Skin of body (tissue), 2 donors: Measurements from ENCODE around the gene KRTAP4-16. TPM values are rescaled to one million over a fixed set of nuclear protein-coding genes. Genes with fewer than 3 reads are reported as not detected.
"Not testable (repeated sequence)": the region's sequence is repeated elsewhere in the genome, so short reads cannot be mapped to it uniquely, and the experiment has no call there.

Experiments
- DNase-seq: peaks from one replicate; lab custom pipeline; 2025; lab: John Stamatoyannopoulos, UW
- total RNA-seq: library from RNA; depleted of rRNA; stranded (reverse); fragments of >200 nt; gene quantifications from one replicate; pipeline ENCODE4 v1.2.3, GENCODE V29; 2014

Gene KRTAP4-16
- total RNA-seq, 1 donor from 2014 or later = not detected

DNA sequence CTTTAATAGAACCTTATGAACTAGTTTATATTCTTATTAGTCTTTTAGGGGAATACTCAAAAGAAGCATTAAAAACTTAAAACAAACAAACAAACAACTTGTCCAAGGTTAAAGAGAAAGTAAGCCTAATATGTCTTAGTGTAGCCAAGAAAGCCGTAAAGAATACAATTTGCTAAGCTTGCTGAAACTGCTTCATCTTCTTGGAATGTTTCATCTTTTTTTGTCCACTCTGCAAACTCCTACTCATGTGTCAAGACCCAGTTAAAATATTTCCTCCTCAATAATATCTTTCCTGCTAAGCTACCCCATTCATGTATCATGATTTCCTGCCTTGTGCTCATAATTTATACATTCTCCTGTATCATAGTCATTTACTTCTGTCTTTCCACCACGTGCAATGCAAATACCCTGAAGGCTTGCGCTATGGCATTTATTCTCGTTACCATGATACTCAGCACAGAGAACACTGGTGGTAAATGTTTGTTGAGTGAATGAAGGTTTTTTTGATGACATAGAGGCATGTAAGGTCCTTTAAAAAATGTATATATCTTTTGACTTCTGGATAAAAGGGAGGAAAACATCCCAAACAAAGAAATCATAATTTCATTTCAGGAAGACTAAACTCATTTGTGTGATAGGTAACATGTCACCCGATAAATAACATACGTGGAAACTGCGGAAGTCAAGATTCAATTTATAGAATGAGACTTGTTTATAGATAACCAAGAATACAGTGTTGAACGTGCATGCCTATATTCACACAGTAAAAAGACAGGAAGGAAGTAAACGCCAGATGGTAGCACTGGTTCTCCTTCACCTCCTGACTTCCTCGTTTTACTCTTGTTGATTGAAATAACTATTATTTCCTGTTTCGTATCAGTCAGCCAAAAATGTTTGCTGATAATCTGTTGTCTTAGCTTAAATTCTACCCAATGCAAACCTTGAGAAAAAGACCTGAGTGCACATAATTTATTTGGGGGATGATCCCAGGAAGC is 18.0 kb upstream of the KRTAP4-16 start:
- not testable (repeated sequence) for DNase-seq

DNA sequence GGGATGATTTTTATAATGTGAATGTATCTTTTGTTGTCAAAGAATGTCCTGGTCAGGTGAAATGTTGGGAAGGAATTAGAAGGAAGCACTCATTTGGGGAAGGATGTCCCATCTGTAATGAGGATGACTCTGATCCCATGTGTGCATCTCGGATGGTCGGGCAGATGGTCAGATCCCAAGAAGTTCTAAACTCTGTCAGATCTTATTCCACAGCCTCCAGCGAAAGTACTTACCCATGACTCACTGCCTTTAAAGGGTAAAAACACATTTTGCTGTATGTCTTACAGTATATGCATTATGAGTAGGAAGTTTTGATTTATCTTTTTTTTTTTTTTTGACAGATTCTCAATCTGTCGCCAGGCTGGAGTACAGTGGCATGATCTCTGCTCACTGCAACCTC is 16.7 kb upstream of the KRTAP4-16 start:
- no peak for DNase-seq

DNA sequence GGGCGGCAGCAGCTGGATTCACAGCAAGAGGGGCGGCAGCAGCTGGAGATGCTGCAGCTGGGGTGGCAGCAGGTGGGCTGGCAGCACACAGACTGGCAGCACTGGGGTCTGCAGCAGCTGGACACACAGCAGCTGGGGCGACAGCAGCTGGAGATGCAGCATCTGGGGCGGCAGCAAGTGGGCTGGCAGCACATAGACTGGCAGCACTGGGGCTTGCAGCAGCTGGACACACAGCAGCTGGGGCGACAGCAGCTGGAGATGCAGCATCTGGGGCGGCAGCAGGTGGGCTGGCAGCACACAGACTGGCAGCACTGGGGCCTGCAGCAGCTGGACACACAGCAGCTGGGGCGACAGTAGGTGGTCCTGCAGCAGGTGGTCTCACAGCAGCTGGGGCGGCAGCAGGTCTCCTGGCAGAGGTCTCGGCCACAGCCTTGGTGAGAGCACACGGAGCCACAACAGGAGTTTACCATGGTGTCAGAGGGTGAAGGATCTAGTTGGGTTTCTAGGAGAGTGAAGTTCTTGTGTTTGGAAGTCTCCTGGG is 15.9 kb upstream of the KRTAP4-16 start, which contains the start of gene KRTAP4-11:
KRTAP4-11 (minus strand) TSS at position 528 of the 541 bp plus-strand sequence; CDS start at position 470, 58 bp downstream.
- DNase-seq = not testable (repeated sequence)

DNA sequence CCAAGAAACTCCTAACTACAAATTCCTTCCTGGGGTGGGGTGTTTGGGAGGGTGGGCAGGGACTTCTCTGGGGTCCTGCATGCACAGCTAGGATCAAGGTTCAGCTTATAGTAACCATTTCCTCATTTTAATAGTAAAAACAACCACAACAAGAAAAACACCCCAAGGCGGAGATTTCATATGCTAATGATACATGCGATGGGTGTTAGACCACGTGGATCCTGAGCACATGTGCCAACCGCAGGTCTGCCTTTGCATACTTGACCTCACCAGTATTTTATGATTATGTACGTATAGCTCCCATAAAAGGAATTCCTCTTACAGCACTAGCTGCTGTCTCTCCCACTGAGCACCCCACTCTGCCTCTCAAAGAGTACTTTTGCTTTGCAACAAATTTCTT is 14.3 kb upstream of the KRTAP4-16 start:
- no peak for DNase-seq

DNA sequence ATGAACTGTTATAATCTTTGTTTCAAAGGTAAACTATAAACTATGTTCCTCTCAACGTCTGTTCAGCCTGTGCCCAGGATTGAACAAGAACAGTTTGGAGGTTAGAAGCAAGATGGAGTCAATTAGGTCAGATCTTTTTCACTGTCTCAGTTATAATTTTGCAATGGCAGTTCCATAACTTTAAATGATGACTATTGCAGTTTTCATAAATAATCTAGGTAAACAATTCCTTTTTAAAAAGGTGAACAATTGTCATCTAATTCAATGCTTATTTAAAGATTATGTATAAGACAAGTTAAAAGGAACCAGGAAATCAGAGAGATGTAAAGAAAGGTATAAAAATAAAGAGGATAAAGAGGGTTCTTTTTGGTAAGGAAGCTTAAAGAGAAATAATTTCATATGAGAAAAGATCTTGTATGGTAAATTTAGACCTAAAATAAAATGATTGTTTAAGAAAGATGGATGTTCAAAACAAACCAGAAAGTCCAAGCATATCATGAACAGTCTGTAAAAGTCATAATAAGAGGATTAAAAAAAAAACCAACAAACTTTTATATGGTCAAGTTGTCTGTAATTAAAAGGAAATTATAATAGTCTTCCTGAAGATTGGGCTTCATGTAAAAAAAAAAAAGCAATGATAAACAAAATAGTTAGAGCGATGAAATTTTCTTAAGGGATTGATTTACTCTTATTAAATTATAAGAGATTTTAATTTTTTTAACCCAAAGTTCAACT is 9.3 kb upstream of the KRTAP4-16 start:
- no peak for DNase-seq

DNA sequence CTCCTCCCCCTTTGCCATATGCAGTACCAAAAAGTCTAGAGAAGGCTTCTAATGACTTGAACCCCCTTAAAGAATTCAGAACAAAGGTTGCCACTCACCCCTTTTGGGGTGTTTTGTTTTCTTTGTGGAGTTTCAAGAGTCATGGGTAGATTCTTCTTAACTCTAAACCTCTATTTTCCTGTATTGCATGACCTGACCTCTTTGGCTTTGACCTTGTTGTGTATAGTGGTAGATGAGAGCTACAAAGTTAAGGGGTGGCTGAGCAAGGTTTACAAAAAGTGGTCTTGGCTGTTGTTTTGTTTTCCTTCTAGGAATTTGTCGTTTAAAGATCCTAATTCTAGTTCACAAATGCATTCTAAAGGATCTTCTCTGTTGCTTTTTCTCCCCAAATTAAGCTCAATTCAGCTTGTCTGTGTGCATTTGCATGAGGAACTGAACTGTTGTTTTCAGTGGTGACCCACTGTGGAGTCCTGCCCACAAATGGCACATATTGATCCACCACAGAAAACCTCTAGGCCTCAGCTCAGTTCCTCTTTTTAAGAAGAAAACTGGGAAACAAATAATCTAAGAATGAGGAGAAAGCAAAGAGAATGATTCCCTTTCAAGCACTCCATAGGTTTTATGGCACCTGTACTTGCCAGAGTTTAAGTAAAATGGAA is 6.8 kb upstream of the KRTAP4-16 start:
- not testable (repeated sequence) for DNase-seq

DNA sequence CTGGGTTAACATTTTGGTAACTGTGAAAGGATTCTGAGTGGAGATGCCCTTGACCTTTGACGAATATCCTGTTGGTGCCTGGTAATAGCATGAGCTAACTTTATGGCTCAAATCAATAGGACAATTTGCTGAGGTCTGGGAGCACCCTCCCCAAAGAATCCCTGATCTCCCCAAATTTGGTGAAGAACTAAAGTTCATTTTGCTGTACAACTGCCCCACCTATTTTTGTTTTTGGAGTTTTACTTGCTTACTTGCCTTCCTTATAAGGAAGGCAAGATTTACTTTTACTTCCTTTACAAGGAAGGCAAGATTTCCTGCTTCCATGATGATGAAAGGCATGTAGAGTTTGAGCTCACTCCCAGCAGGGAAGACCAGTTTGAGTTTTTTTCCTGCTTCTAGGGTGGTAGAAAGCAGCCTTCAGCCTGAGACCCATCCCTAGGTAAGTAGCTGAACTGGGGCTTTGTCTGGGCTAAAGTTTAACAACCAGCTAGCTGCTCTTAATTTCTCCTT is 6.0 kb upstream of the KRTAP4-16 start:
- DNase-seq = no peak

DNA sequence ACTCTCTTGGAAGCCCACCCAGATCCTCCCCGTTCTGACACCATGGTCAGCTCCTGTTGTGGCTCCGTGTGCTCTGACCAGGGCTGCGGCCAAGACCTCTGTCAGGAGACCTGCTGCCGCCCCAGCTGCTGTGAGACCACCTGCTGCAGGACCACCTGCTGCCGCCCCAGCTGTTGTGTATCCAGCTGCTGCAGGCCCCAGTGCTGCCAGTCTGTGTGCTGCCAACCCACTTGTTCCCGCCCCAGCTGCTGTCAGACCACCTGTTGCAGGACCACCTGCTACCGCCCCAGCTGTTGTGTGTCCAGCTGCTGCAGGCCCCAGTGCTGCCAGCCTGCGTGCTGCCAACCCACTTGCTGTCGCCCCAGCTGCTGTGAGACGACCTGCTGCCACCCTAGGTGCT is 3.3 kb upstream of the KRTAP4-16 start, which contains the start of gene KRTAP4-9:
KRTAP4-9 (plus strand) TSS at position 43 of the 400 bp plus-strand sequence; CDS start at position 43, 0 bp downstream.
- not testable (repeated sequence) for DNase-seq

DNA sequence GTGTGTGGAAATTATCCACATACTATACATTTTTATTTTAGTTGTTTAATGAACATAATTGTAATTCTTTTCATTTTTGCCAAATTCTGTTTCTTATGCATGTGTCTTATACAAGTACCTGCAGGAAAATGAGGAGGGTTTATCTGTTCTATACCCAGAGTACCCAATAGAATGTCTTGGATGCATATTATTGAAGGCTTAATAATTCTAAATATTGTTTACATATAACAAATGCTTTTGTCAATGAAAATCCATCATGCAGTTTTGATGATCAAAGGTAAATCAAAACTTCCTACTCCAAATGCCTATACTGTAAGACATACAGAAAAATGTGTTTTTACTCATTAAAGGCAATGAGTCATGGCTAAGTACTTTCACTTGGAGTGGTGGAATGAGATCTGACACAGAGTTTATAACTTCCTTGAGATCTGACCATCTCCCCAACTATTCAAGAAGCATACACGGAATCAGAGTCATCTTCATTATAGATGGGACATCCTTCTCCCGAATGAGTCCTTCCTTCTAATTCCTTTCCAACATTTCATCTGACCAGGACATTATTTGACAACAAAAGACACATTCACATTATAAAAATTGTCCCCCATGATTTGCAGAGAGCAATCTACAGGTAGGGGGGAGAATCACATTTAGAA is 2.5 kb upstream of the KRTAP4-16 start:
- DNase-seq = not testable (repeated sequence)

DNA sequence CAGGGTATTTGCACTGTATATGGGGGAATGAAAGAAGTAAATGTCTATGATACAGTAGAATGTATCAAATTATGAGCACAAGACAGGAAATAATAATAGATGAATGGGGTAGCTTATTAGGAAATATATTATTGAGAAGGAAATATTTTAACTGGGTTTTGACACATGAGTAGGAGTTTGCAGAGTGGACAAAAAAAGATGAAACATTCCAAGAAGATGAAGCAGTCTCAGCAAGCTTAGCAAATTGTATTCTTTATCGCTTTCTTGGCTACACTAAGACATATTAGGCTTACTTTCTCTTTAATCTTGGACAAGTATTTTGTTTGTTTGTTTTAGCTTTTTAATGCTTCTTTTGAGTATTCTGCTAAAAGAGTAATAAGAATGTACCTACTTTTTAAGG is 1.9 kb upstream of the KRTAP4-16 start:
- DNase-seq = no peak

DNA sequence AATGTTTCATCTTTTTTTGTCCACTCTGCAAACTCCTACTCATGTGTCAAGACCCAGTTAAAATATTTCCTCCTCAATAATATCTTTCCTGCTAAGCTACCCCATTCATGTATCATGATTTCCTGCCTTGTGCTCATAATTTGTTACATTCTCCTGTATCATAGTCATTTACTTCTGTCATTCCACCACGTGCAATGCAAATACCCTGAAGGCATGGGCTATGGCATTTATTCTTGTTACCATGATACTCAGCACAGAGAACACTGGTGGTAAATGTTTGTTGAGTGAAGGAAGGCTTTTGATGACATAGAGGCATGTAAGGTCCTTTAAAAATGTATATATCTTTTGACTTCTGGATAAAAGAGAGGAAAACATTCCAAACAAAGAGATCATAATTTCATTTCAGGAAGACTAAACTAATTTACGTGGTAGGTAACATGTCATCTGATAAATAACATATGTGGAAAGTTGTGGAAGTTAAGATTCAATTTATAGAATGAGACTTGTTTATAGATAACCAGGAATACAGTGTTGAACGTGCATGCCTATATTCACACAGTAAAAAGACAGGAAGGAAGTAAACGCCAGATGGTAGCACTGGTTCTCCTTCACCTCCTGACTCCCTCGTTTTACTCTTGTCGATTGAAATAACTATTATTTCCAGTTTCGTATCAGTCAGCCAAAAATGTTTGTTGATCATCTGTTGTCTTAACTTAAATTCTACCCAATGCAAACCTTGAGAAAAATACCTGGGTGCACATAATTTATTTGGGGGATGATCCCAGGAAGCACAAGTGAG is 2.1 kb downstream of the KRTAP4-16 start:
- not testable (repeated sequence) for DNase-seq

DNA sequence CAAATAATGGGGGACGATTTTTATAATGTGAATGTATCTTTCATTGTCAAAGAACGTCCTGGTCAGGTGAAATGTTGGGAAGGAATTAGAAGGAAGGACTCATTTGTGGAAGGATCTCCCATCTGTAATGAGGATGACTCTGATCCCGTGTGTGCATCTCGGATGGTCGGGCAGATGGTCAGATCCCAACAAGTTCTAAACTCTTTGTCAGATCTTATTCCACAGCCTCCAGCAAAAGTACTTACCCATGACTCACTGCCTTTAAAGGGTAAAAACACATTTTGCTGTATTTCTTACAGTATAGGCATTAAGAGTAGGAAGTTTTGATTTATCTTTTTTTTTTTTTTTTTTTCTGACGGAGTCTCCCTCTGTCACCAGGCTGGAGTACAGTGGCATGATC is 3.5 kb downstream of the KRTAP4-16 start:
- no peak for DNase-seq

DNA sequence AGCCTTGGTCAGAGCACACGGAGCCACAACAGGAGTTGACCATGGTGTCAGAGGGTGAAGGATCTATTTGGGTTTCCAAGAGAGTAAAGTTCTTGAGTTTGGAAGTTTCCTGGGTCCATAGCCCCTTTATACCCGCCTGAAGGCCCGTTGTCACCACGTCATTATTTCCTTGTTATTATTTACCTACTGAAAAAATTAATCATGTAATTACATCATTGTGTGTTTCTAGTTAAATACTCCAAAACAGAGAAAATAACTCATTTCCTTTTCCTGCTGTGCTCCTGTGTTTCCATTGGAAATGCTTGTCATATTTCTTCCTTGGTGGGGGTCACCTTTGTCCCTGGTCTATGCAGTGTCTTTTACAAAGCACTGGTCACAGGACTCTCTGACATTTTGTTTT is 4.0 kb downstream of the KRTAP4-16 start, which contains the start of gene KRTAP4-8:
KRTAP4-8 (minus strand) TSS at position 101 of the 400 bp plus-strand sequence; CDS start at position 43, 58 bp downstream.
- no peak for DNase-seq

DNA sequence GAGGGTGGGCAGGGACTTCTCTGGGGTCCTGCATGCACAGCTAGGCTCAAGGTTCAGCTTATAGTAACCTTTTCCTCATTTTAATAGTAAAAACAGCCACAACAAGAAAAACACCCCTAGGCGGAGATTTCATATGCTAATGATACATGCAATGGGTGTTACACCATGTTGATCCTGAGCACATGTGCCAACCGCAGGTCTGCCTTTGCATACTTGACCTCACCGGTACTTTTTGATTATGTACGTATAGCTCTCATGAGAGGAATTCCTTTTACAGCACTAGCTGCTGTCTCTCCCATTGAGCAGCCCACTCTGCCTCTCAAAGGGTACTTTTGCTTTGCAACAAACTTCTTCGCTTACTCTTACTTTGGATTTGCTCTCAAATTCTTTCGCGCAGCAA is 6.0 kb downstream of the KRTAP4-16 start:
- DNase-seq = no peak

DNA sequence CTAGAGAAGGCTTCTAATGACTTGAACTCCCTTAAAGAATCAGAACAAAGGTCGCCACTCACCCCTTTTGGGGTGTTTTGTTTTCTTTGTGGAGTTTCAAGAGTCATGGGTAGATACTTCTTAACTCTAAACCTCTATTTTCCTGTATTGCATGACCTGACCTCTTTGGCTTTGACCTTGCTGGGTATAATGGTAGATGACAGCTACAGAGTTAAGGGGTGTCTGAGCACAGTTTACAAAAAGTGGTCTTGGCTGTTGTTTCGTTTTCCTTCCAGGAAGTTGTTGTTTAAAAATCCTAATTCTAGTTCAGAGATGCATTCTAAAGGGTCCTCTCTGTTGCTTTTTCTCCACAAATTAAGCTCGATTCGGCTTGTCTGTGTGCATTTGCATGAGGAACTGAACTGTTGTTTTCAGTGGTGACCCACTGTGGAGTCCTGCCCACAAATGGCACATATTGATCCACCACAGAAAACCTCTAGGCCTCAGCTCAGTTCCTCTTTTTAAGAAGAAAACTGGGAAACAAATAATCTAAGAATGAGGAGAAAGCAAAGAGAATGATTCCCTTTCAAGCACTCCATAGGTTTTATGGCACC is 13.2 kb downstream of the KRTAP4-16 start:
- not testable (repeated sequence) for DNase-seq

DNA sequence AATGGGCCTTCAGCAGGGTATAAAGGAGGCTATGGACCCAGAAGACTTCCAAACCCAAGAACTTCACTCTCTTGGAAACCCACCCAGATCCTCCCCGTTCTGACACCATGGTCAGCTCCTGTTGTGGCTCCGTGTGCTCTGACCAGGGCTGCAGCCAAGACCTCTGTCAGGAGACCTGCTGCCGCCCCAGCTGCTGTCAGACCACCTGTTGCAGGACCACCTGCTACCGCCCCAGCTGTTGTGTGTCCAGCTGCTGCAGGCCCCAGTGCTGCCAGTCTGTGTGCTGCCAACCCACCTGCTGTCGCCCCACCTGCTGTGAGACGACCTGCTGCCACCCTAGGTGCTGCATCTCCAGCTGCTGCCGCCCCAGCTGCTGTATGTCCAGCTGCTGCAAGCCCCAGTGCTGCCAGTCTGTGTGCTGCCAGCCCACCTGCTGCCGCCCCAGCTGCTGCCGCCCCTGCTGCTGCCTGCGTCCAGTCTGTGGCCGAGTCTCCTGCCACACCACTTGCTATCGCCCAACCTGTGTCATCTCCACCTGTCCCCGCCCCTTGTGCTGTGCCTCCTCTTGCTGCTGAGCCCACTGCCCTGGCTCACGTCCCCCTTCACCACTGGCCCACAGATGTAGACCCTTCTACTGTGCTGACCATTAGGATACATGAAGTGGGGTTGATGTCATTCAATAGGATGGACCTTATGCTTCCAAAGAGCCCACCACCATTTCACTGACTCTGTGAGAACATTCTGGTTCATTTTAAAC is 17.7 kb downstream of the KRTAP4-16 start, which contains the start of gene KRTAP4-7:
KRTAP4-7 (plus strand) TSS at position 51 of the 757 bp plus-strand sequence; CDS start at position 108, 57 bp downstream.
- DNase-seq = not testable (repeated sequence)

DNA sequence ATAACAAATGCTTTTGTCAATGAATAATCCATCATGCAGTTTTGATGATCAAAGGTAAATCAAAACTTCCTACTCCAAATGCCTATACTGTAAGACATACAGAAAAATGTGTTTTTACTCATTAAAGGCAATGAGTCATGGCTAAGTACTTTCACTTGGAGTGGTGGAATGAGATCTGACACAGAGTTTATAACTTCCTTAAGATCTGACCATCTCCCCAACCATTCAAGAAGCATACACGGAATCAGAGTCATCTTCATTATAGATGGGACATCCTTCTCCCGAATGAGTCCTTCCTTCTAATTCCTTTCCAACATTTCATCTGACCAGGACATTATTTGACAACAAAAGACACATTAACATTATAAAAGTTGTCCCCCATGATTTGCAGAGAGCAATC is 18.6 kb downstream of the KRTAP4-16 start:
- DNase-seq = not testable (repeated sequence)

DNA sequence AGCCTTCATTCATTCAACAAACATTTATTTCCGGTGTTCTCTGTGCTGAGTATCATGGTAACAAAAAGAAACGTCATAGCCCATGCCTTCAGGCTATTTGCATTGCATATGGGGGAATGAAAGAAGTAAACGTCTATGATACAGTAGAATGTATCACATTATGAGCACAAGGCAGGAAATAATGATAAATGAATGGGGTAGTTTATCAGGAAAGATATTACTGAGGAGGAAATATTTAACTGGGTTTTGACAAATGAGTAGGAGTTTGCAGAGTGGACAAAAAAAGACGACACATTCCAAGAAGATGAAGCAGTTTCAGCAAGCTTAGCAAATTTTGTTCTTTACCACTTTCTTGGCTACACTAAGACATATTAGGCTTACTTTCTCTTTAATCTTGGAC is 19.4 kb downstream of the KRTAP4-16 start:
- DNase-seq = no peak
